Activated T-helper 1 cell treated with anti-CD3 and anti-CD28 coated beads, Interleukin-12 subunit alpha, Interleukin-12 subunit beta, Interleukin-2, Interleukin-4 antibody, amounts not matched to agents 30 ng/mL and 10 ng/mL and 1 ng/mL, durations not matched to agents 14 hours and 24 hours and 36 hours (primary cell): ENCODE data around the gene KTI12. TPM values are rescaled to one million over a fixed set of nuclear protein-coding genes. Genes with fewer than 3 reads are reported as not detected.
A peak's percentile ranks its signal among the peaks of the same experiment; 100 is the strongest.

Source experiments
- DNase-seq: peaks from one replicate; pipeline ENCODE4 v3.0.0; 2021; ENCODE audit warnings: low spot score
- H3K27ac Mint-ChIP-seq: one replicate; pipeline ENCODE4 v1.8.0; 2021; ENCODE audit warnings: mild to moderate bottlenecking, mixed read lengths
- H3K27me3 Mint-ChIP-seq: one replicate; pipeline ENCODE4 v1.8.0; 2022; ENCODE audit warnings: mild to moderate bottlenecking, moderate library complexity, mixed read lengths; ENCODE audit not compliant: insufficient read depth
- H3K36me3 Mint-ChIP-seq: one replicate; pipeline ENCODE4 v1.8.0; 2021; ENCODE audit warnings: low read depth, mixed read lengths
- H3K4me1 Mint-ChIP-seq: one replicate; pipeline ENCODE4 v1.8.0; 2021; ENCODE audit warnings: low read depth, mixed read lengths
- H3K4me3 Mint-ChIP-seq: one replicate; pipeline ENCODE4 v1.8.0; 2021; ENCODE audit warnings: mild to moderate bottlenecking, moderate library complexity, mixed read lengths
- H3K9me3 Mint-ChIP-seq: one replicate; pipeline ENCODE4 v1.8.0; 2021; ENCODE audit warnings: mixed read lengths
- intact Hi-C: fragments of 100-400 bp; cut with micrococcal nuclease; formaldehyde crosslinking; loops from one replicate; pipeline ENCODE4 v1.15.1; 2024
- total RNA-seq: library from RNA; stranded (reverse); gene quantifications from 2 replicates; pipeline ENCODE4 v1.2.3, GENCODE V29; 2022

The KTI12 gene
- total RNA-seq, 1 donor from 2014 or later = 21.6 TPM

GRCh38 chr1:51998701-51999100, 34.9 kb downstream of the KTI12 start:
- Mint-ChIP-seq H3K27ac (no peak overlapping the region), H3K9me3 (no peaks in the 10 kb centered on the region), H3K4me3 (no peak overlapping the region), H3K27me3 (peaks cover 12% of the 10 kb centered on the region), H3K36me3 (no peaks in the 10 kb centered on the region), H3K4me1 (no peaks in the 10 kb centered on the region)
- DNase-seq = no peak
- intact Hi-C loops = no loop called here

- H3K27me3 Mint-ChIP-seq = peaks cover 15% of the 10 kb centered on the region
- H3K4me1 Mint-ChIP-seq = no peaks in the 10 kb centered on the region
- no peaks in the 10 kb centered on the region for H3K9me3 Mint-ChIP-seq
- no peak for DNase-seq
- H3K4me3 Mint-ChIP-seq = no peak overlapping the region
- intact Hi-C loops = no loop called here
- no peaks in the 10 kb centered on the region for H3K36me3 Mint-ChIP-seq
- H3K27ac Mint-ChIP-seq = no peak overlapping the region
These were observed 35.6 kb downstream of the KTI12 start for GRCh38 chr1:51997974-51998382.

GRCh38 chr1:51990478-51990965, 43.1 kb downstream of the KTI12 start, which contains the start of gene RAB3B:
Gene RAB3B (minus strand): TSS chr1:51990700. CDS start chr1:51977117, 13,583 bp downstream.
- intact Hi-C loops = no loop called here
- Mint-ChIP-seq H3K4me3 (peak within 1 kb of the TSS; percentile 75), H3K9me3 (no peaks in the 10 kb centered on the region), H3K36me3 (no peaks in the 10 kb centered on the region), H3K27me3 (peaks cover 53% of the 10 kb centered on the region), H3K4me1 (peaks cover 15% of the 10 kb centered on the region), H3K27ac (peak within 1 kb of the TSS; percentile 24)
- DNase-seq = peak; percentile 58

DNA sequence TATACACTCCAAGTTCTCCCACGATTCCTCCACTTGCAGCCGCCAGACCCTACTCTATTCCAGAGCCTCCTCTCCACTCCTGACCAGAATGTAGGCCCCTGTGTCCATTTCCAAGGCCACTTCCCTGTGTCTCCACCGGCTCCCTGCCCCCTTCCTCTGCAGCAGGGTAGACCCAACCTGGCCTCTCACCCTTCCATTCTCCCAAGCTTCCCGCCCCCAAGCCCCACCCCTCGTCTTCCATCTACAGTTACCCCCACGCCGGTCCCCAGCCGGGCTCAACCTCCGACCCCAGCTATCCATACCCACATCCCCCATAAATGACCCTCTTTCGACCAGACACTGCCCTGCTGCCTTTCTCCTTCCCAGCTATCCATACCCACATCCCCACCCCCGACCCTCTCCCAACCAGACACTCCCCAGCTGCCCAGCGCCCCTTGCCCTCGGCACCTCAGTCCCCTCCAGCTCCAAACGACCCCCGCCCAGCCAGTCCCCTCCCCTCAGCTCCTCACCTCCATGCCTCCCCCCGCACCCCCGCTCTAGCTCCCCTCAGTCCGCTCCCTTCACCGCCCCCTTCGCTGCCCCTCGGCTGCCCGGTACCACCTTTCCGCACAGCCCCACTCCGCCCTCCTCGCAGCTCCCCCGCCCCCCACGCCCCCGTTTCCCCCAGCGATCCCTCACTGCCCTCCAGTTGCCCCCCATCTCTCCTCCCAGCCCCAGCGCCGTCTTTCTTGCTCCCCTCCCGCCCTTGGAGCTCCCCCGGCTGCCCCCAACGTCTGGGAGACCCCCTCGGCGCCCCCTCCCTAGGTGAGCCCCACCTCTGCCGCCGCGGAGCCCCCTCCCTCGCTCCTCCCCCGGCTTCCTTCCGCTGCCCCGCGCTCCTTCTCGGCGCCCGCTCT, 43.8 kb downstream of the KTI12 start:
- H3K9me3 Mint-ChIP-seq = no peaks in the 10 kb centered on the region
- intact Hi-C loops = no loop called here
- H3K4me3 Mint-ChIP-seq = peak overlapping the region; percentile 74
- H3K27me3 Mint-ChIP-seq = peaks cover 53% of the 10 kb centered on the region
- H3K27ac Mint-ChIP-seq = no peak overlapping the region
- no peak for DNase-seq
- peaks cover 15% of the 10 kb centered on the region for H3K4me1 Mint-ChIP-seq
- H3K36me3 Mint-ChIP-seq = no peaks in the 10 kb centered on the region

- DNase-seq = no peak
- intact Hi-C loops = no loop called here
- Mint-ChIP-seq H3K9me3 (no peaks in the 10 kb centered on the region), H3K36me3 (no peaks in the 10 kb centered on the region), H3K27me3 (peaks cover 48% of the 10 kb centered on the region), H3K4me1 (peaks cover 15% of the 10 kb centered on the region), H3K27ac (no peak overlapping the region), H3K4me3 (no peak overlapping the region)
These were observed 45.4 kb downstream of the KTI12 start for GRCh38 chr1:51988254-51988653.

GRCh38 chr1:51986718-51987117, 46.9 kb downstream of the KTI12 start:
- Mint-ChIP-seq H3K4me1 (peaks cover 9% of the 10 kb centered on the region), H3K9me3 (no peaks in the 10 kb centered on the region), H3K36me3 (no peaks in the 10 kb centered on the region), H3K27me3 (peaks cover 35% of the 10 kb centered on the region), H3K27ac (no peak overlapping the region), H3K4me3 (no peak overlapping the region)
- DNase-seq = no peak
- intact Hi-C loops = no loop called here

GRCh38 chr1:51982161-51982560, 51.4 kb downstream of the KTI12 start:
- intact Hi-C loops = no loop called here
- Mint-ChIP-seq H3K27me3 (peaks cover 8% of the 10 kb centered on the region), H3K9me3 (no peaks in the 10 kb centered on the region), H3K4me1 (no peaks in the 10 kb centered on the region), H3K27ac (no peak overlapping the region), H3K4me3 (no peak overlapping the region), H3K36me3 (no peaks in the 10 kb centered on the region)
- no peak for DNase-seq

Other genes starting within 250 kb of the KTI12 start
- 177 and 185 TPM in 2 replicates for gene NRDC, start 155.1 kb downstream of the KTI12 start, total RNA-seq
- 0.05 TPM in 2 replicates for gene RAB3B, start 43.1 kb downstream of the KTI12 start, total RNA-seq
- 46.0 and 46.7 TPM in 2 replicates for gene TXNDC12, start 21.4 kb upstream of the KTI12 start, total RNA-seq
- 44.9 and 47.5 TPM in 2 replicates for gene BTF3L4, start 22.5 kb upstream of the KTI12 start, total RNA-seq
- gene ZFYVE9, start 108.3 kb upstream of the KTI12 start, total RNA-seq = 3.2 and 4.1 TPM in 2 replicates